ENCODE results near the gene ASXL1.

The ASXL1 gene

GRCh38 chr20:32481311-32482142, 123.4 kb downstream of the ASXL1 start:
- DNase-seq (ENCODE audit: low spot score): no peak

GRCh38 chr20:32482143-32482441, 124.0 kb downstream of the ASXL1 start:
- no peak for DNase-seq (ENCODE audit: low spot score)

- DNase-seq (ENCODE audit: low spot score): no peak
These were observed 124.5 kb downstream of the ASXL1 start for GRCh38 chr20:32482442-32483261.

- DNase-seq (ENCODE audit: low spot score): peak; percentile 77
These were observed 125.5 kb downstream of the ASXL1 start for GRCh38 chr20:32483351-32484224.

- DNase-seq (ENCODE audit: low spot score): peak; percentile 29
These were observed 126.3 kb downstream of the ASXL1 start for GRCh38 chr20:32484225-32484957.

- DNase-seq (ENCODE audit: low spot score): peak; percentile 93
These were observed 127.0 kb downstream of the ASXL1 start for GRCh38 chr20:32484958-32485769.

GRCh38 chr20:32485770-32486478, 127.8 kb downstream of the ASXL1 start:
- DNase-seq (ENCODE audit: low spot score): no peak

GRCh38 chr20:32487381-32487780, 129.2 kb downstream of the ASXL1 start:
- DNase-seq (ENCODE audit: low spot score): no peak

GRCh38 chr20:32488066-32488838, 130.1 kb downstream of the ASXL1 start:
- no peak for DNase-seq (ENCODE audit: low spot score)

All from RKO (cell line).